Measurements from ENCODE around the gene KRTAP3-3.

DNA sequence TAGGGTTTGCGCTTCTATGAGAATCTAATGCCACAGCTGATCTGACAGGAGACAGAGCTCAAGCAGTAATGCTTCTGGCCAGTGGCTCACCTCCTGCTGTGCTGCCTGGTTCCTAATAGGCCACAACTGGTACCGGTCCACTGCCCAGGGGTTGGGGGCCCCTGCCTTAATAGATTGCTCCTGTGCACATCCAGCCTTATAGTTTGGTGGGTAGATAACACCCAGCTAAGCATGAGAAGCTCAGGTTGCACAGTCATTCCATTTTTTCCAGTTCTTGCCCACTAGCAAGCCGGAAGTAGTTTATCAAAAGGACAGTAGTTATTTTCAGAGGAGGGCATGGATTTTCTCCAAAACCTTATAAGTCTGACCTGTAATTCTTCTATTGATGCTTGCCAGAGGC is 25.5 kb upstream of the KRTAP3-3 start:
- no peak for TF ChIP-seq EZH2 (IDR thresholded peaks at IDR 0.05; ENCODE audit: borderline replicate concordance, low read depth, low read length, severe bottlenecking)
- TF ChIP-seq, protein P1, sequence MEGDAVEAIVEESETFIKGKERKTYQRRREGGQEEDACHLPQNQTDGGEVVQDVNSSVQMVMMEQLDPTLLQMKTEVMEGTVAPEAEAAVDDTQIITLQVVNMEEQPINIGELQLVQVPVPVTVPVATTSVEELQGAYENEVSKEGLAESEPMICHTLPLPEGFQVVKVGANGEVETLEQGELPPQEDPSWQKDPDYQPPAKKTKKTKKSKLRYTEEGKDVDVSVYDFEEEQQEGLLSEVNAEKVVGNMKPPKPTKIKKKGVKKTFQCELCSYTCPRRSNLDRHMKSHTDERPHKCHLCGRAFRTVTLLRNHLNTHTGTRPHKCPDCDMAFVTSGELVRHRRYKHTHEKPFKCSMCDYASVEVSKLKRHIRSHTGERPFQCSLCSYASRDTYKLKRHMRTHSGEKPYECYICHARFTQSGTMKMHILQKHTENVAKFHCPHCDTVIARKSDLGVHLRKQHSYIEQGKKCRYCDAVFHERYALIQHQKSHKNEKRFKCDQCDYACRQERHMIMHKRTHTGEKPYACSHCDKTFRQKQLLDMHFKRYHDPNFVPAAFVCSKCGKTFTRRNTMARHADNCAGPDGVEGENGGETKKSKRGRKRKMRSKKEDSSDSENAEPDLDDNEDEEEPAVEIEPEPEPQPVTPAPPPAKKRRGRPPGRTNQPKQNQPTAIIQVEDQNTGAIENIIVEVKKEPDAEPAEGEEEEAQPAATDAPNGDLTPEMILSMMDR (IDR thresholded peaks at IDR 0.05; ENCODE audit: borderline replicate concordance, extremely low read depth, low read length, poor library complexity, severe bottlenecking): no peak
